ENCODE data around the gene ANXA5. TPM values are rescaled to one million over a fixed set of nuclear protein-coding genes. Genes with fewer than 3 reads are reported as not detected.

ANXA5 gene
- total and polyA plus RNA-seq, 4 experiments from 2014 or later = 70.7 to 316 (median 139) TPM

- Mint-ChIP-seq H3K4me1 (peaks cover 0 to 5% (median 1%) of the 10 kb centered on the region in 4 donors), H3K36me3 (no peaks in the 10 kb centered on the region), H3K4me3 (peak overlapping the region in 1 of 8 donors; percentile 56), H3K27ac (no peak overlapping the region), H3K27me3 (peaks cover 23 to 38% of the 10 kb centered on the region in 2 donors), H3K9me3 (peaks cover 0 to 1% (median 0%) of the 10 kb centered on the region in 8 donors)
- ChIA-PET CTCF (ENCODE audit: partially characterized antibody) (interaction anchor here (1.2 kb wide), 1 partner anchor 13 kb away, joined by 3 read pairs; no protein-coding TSS in a partner anchor), POLR2A (ENCODE audit: partially characterized antibody) (no interaction called here)
- H3K27ac ChIP-seq (ENCODE audit: low read depth, low read length) = no peak overlapping the region
- no peak for DNase-seq
- no peaks in the 10 kb centered on the region for H3K36me3 ChIP-seq (ENCODE audit: insufficient read depth, low read length)
- no peaks in the 10 kb centered on the region for H3K27me3 ChIP-seq (ENCODE audit: insufficient read depth, low read length)
- intact Hi-C loops (cut with micrococcal nuclease) = no loop called here
- peaks cover 5% of the 10 kb centered on the region for H3K4me1 ChIP-seq (ENCODE audit: insufficient read depth, low read length)
- H3K9me3 ChIP-seq (ENCODE audit: control insufficient read depth in 1 of 2, low read length in 2 of 2) = no peaks in the 10 kb centered on the region
- no peak overlapping the region for H3K4me3 ChIP-seq (ENCODE audit: low read length in 2 of 2)
These were observed 15.3 kb upstream of the ANXA5 start for GRCh38 chr4:121712001-121712651.

GRCh38 chr4:121711263-121712000 is 14.7 kb upstream of the ANXA5 start:
- Mint-ChIP-seq H3K4me3 (peak overlapping the region in 4 of 8 donors; percentile 5 to 56 (median 40)), H3K27ac (no peak overlapping the region), H3K9me3 (peaks cover 0 to 1% (median 0%) of the 10 kb centered on the region in 8 donors), H3K27me3 (peaks cover 27 to 36% of the 10 kb centered on the region in 2 donors), H3K36me3 (no peaks in the 10 kb centered on the region), H3K4me1 (peaks cover 3 to 11% (median 7%) of the 10 kb centered on the region in 4 donors)
- Histone ChIP-seq H3K27ac (ENCODE audit: low read depth, low read length) (no peak overlapping the region), H3K4me1 (ENCODE audit: insufficient read depth, low read length) (peaks cover 5% of the 10 kb centered on the region), H3K4me3 (ENCODE audit: low read length in 2 of 2) (no peak overlapping the region), H3K27me3 (ENCODE audit: insufficient read depth, low read length) (no peaks in the 10 kb centered on the region), H3K9me3 (ENCODE audit: control insufficient read depth in 1 of 2, low read length in 2 of 2) (no peaks in the 10 kb centered on the region), H3K36me3 (ENCODE audit: insufficient read depth, low read length) (no peaks in the 10 kb centered on the region)
- no peak for DNase-seq
- ChIA-PET POLR2A (ENCODE audit: partially characterized antibody) (no interaction called here), CTCF (ENCODE audit: partially characterized antibody) (no interaction called here)
- intact Hi-C loops (cut with micrococcal nuclease) = no loop called here

- no peaks in the 10 kb centered on the region for H3K27me3 ChIP-seq (ENCODE audit: insufficient read depth, low read length)
- peaks cover 5% of the 10 kb centered on the region for H3K4me1 ChIP-seq (ENCODE audit: insufficient read depth, low read length)
- intact Hi-C loops (cut with micrococcal nuclease) = no loop called here
- ChIA-PET CTCF (ENCODE audit: partially characterized antibody) (no interaction called here), POLR2A (ENCODE audit: partially characterized antibody) (no interaction called here)
- no peak overlapping the region for H3K27ac ChIP-seq (ENCODE audit: low read depth, low read length)
- Mint-ChIP-seq H3K4me3 (no peak overlapping the region), H3K27me3 (peaks cover 22 to 33% of the 10 kb centered on the region in 2 donors), H3K4me1 (peaks cover 4 to 12% (median 10%) of the 10 kb centered on the region in 4 donors), H3K27ac (no peak overlapping the region), H3K36me3 (no peaks in the 10 kb centered on the region), H3K9me3 (peaks cover 0 to 1% (median 0%) of the 10 kb centered on the region in 8 donors)
- no peak for DNase-seq
- H3K9me3 ChIP-seq (ENCODE audit: control insufficient read depth in 1 of 2, low read length in 2 of 2) = no peaks in the 10 kb centered on the region
- H3K36me3 ChIP-seq (ENCODE audit: insufficient read depth, low read length) = no peaks in the 10 kb centered on the region
- H3K4me3 ChIP-seq (ENCODE audit: low read length in 2 of 2) = no peak overlapping the region
These were observed 13.1 kb upstream of the ANXA5 start for GRCh38 chr4:121709766-121710405.

- Mint-ChIP-seq H3K27ac (no peak overlapping the region), H3K27me3 (peaks cover 21 to 31% of the 10 kb centered on the region in 2 donors), H3K4me1 (peaks cover 4 to 12% (median 10%) of the 10 kb centered on the region in 4 donors), H3K9me3 (peaks cover 0 to 1% (median 0%) of the 10 kb centered on the region in 8 donors), H3K36me3 (no peaks in the 10 kb centered on the region), H3K4me3 (no peak overlapping the region)
- no peak overlapping the region for H3K27ac ChIP-seq (ENCODE audit: low read depth, low read length)
- ChIA-PET POLR2A (ENCODE audit: partially characterized antibody) (interaction anchor here (1.6 kb wide), 1 partner anchor 11 kb away, joined by 10 read pairs; the partner anchor contains the start of gene ANXA5), CTCF (ENCODE audit: partially characterized antibody) (interaction anchor here (1.4 kb wide), 1 partner anchor 17 kb away, joined by 5 read pairs; no protein-coding TSS in a partner anchor)
- H3K9me3 ChIP-seq (ENCODE audit: control insufficient read depth in 1 of 2, low read length in 2 of 2) = no peaks in the 10 kb centered on the region
- H3K27me3 ChIP-seq (ENCODE audit: insufficient read depth, low read length) = no peaks in the 10 kb centered on the region
- intact Hi-C loops (cut with micrococcal nuclease) = no loop called here
- peaks cover 5% of the 10 kb centered on the region for H3K4me1 ChIP-seq (ENCODE audit: insufficient read depth, low read length)
- no peaks in the 10 kb centered on the region for H3K36me3 ChIP-seq (ENCODE audit: insufficient read depth, low read length)
- no peak for DNase-seq
- H3K4me3 ChIP-seq (ENCODE audit: low read length in 2 of 2) = no peak overlapping the region
These were observed 10.6 kb upstream of the ANXA5 start for GRCh38 chr4:121707344-121707743.

- Mint-ChIP-seq H3K27me3 (peaks cover 15 to 25% of the 10 kb centered on the region in 2 donors), H3K4me3 (peak overlapping the region in 2 of 8 donors; percentile 19 to 55), H3K4me1 (peaks cover 4 to 11% (median 9%) of the 10 kb centered on the region in 4 donors), H3K9me3 (no peaks in the 10 kb centered on the region), H3K27ac (peak overlapping the region in 3 of 7 donors; percentile 5 to 77 (median 63)), H3K36me3 (no peaks in the 10 kb centered on the region)
- ChIA-PET CTCF (ENCODE audit: partially characterized antibody) (no interaction called here), POLR2A (ENCODE audit: partially characterized antibody) (no interaction called here)
- Histone ChIP-seq H3K27ac (ENCODE audit: low read depth, low read length) (no peak overlapping the region), H3K36me3 (ENCODE audit: insufficient read depth, low read length) (no peaks in the 10 kb centered on the region), H3K4me1 (ENCODE audit: insufficient read depth, low read length) (peaks cover 4% of the 10 kb centered on the region), H3K9me3 (ENCODE audit: control insufficient read depth in 1 of 2, low read length in 2 of 2) (no peaks in the 10 kb centered on the region), H3K4me3 (ENCODE audit: low read length in 2 of 2) (no peak overlapping the region), H3K27me3 (ENCODE audit: insufficient read depth, low read length) (no peaks in the 10 kb centered on the region)
- intact Hi-C loops (cut with micrococcal nuclease) = no loop called here
- peak in 4 of 5 donors; percentile 4 to 57 (median 17) for DNase-seq
These were observed 9.8 kb upstream of the ANXA5 start for GRCh38 chr4:121706595-121707021.

- Mint-ChIP-seq H3K9me3 (no peaks in the 10 kb centered on the region), H3K36me3 (no peaks in the 10 kb centered on the region), H3K4me3 (no peak overlapping the region), H3K27ac (peak overlapping the region in 1 of 7 donors; percentile 49), H3K4me1 (peaks cover 3 to 11% (median 8%) of the 10 kb centered on the region in 4 donors), H3K27me3 (peaks cover 12 to 19% of the 10 kb centered on the region in 2 donors)
- Histone ChIP-seq H3K27me3 (ENCODE audit: insufficient read depth, low read length) (no peaks in the 10 kb centered on the region), H3K4me1 (ENCODE audit: insufficient read depth, low read length) (no peaks in the 10 kb centered on the region), H3K4me3 (ENCODE audit: low read length in 2 of 2) (no peak overlapping the region), H3K36me3 (ENCODE audit: insufficient read depth, low read length) (no peaks in the 10 kb centered on the region), H3K9me3 (ENCODE audit: control insufficient read depth in 1 of 2, low read length in 2 of 2) (no peaks in the 10 kb centered on the region), H3K27ac (ENCODE audit: low read depth, low read length) (no peak overlapping the region)
- POLR2A ChIA-PET (ENCODE audit: partially characterized antibody) = no interaction called here
- CTCF ChIA-PET (ENCODE audit: partially characterized antibody) = interaction anchor here (1.6 kb wide), 1 partner anchor 10 kb away, joined by 4 read pairs; no protein-coding TSS in a partner anchor
- intact Hi-C loops (cut with micrococcal nuclease) = no loop called here
- DNase-seq = no peak
These were observed 8.7 kb upstream of the ANXA5 start for GRCh38 chr4:121705521-121705920.

GRCh38 chr4:121702136-121702535 is 5.4 kb upstream of the ANXA5 start:
- Histone ChIP-seq H3K27ac (ENCODE audit: low read depth, low read length) (no peak overlapping the region), H3K4me3 (ENCODE audit: low read length in 2 of 2) (no peak overlapping the region), H3K27me3 (ENCODE audit: insufficient read depth, low read length) (no peaks in the 10 kb centered on the region), H3K4me1 (ENCODE audit: insufficient read depth, low read length) (peaks cover 7% of the 10 kb centered on the region), H3K9me3 (ENCODE audit: control insufficient read depth in 1 of 2, low read length in 2 of 2) (no peaks in the 10 kb centered on the region), H3K36me3 (ENCODE audit: insufficient read depth, low read length) (no peaks in the 10 kb centered on the region)
- Mint-ChIP-seq H3K9me3 (no peaks in the 10 kb centered on the region), H3K4me3 (no peak overlapping the region), H3K36me3 (peaks cover 0 to 3% of the 10 kb centered on the region in 2 donors), H3K4me1 (peaks cover 11 to 22% (median 18%) of the 10 kb centered on the region in 4 donors), H3K27ac (no peak overlapping the region), H3K27me3 (peaks cover 5 to 6% of the 10 kb centered on the region in 2 donors)
- intact Hi-C loops (cut with micrococcal nuclease) = no loop called here
- no peak for DNase-seq
- ChIA-PET POLR2A (ENCODE audit: partially characterized antibody) (no interaction called here), CTCF (ENCODE audit: partially characterized antibody) (no interaction called here)

Measured in CD4-positive, alpha-beta memory T cell (primary cell).